ENCODE measurements around the gene LSS. TPM values are rescaled to one million over a fixed set of nuclear protein-coding genes. Genes with fewer than 3 reads are reported as not detected.
"Not testable (repeated sequence)": the region's sequence is repeated elsewhere in the genome, so short reads cannot be mapped to it uniquely, and the experiment has no call there.

The LSS gene
- total and polyA plus RNA-seq, 8 donors: 16.1 to 34.1 (median 25.2) TPM

GRCh38 chr21:46226146-46226545 is 2.4 kb downstream of the LSS start:
- no peak overlapping the region for H3K4me3 ChIP-seq

GRCh38 chr21:46223661-46224060 is 4.9 kb downstream of the LSS start:
- H3K9me3 ChIP-seq; DNase-seq; ATAC-seq; H3K27ac ChIP-seq; H3K4me3 ChIP-seq; FAIRE-seq; intact Hi-C loops (cut with DNase I); H3K27me3 ChIP-seq; H3K36me3 ChIP-seq: not testable (repeated sequence)
- peaks cover 6 to 17% (median 7%) of the 10 kb centered on the region in 3 donors for H3K4me1 ChIP-seq
- 92 to 93% methylated on average over 17 to 18 of the region's 18 CpGs for WGBS, 2 donors

More at GRCh38 chr21:46226146-46226545, 2.4 kb downstream of the LSS start:
- Histone ChIP-seq H3K9me3 (no peaks in the 10 kb centered on the region), H3K27ac (no peak overlapping the region), H3K27me3 (no peaks in the 10 kb centered on the region), H3K36me3 (peaks cover 0 to 5% (median 0%) of the 10 kb centered on the region in 3 donors), H3K4me1 (peaks cover 6 to 17% (median 7%) of the 10 kb centered on the region in 3 donors)
- FAIRE-seq (no peak), DNase-seq (no peak), ATAC-seq (no peak)
- 97 to 100% methylated on average over 1 of the region's 1 CpG for WGBS, 2 donors
- intact Hi-C loops (cut with DNase I): no loop called here
- no peak for TF ChIP-seq CTCF (IDR thresholded peaks at IDR 0.05)

GRCh38 chr21:46223217-46223616 is 5.4 kb downstream of the LSS start:
- no peak for FAIRE-seq
- peaks cover 6 to 17% (median 7%) of the 10 kb centered on the region in 3 donors for H3K4me1 ChIP-seq

GRCh38 chr21:46222436-46223116 is 6.0 kb downstream of the LSS start:
- intact Hi-C loops (cut with DNase I): no loop called here
- Histone ChIP-seq H3K9me3 (no peaks in the 10 kb centered on the region), H3K36me3 (peaks cover 0 to 5% (median 0%) of the 10 kb centered on the region in 3 donors), H3K4me3 (no peak overlapping the region), H3K27ac (no peak overlapping the region), H3K27me3 (no peaks in the 10 kb centered on the region), H3K4me1 (peaks cover 6 to 14% (median 7%) of the 10 kb centered on the region in 3 donors)
- WGBS, 2 donors: 54 to 61% methylated on average over 11 of the region's 11 CpGs
- FAIRE-seq (no peak), ATAC-seq (peak in 2 of 4 donors; percentile 5 to 6), DNase-seq (peak in 1 of 6 donors; percentile 24)
- no peak for TF ChIP-seq CTCF (IDR thresholded peaks at IDR 0.05)

More at GRCh38 chr21:46223217-46223616, 5.4 kb downstream of the LSS start:
- H3K4me3 ChIP-seq: no peak overlapping the region
- H3K27me3 ChIP-seq: no peaks in the 10 kb centered on the region
- no peak for ATAC-seq
- no peaks in the 10 kb centered on the region for H3K9me3 ChIP-seq
- intact Hi-C loops (cut with DNase I): no loop called here
- WGBS, 2 donors: 87 to 91% methylated on average over 7 of the region's 7 CpGs
- H3K36me3 ChIP-seq: peaks cover 0 to 5% (median 0%) of the 10 kb centered on the region in 3 donors
- TF ChIP-seq CTCF (IDR thresholded peaks at IDR 0.05): no peak
- DNase-seq: no peak
- H3K27ac ChIP-seq: no peak overlapping the region

GRCh38 chr21:46221664-46222435 is 6.7 kb downstream of the LSS start:
- WGBS, 2 donors: 65 to 72% methylated on average over 16 of the region's 16 CpGs
- H3K27me3 ChIP-seq: no peaks in the 10 kb centered on the region
- DNase-seq (peak in 1 of 6 donors; percentile 23), ATAC-seq (peak in 3 of 4 donors; percentile 33 to 65 (median 55)), FAIRE-seq (no peak)
- no peak overlapping the region for H3K4me3 ChIP-seq
- H3K36me3 ChIP-seq: peaks cover 0 to 5% (median 0%) of the 10 kb centered on the region in 3 donors
- peaks cover under 1 to 8% (median 2%) of the 10 kb centered on the region in 3 donors for H3K4me1 ChIP-seq
- H3K9me3 ChIP-seq: no peaks in the 10 kb centered on the region
- H3K27ac ChIP-seq: no peak overlapping the region
- intact Hi-C loops (cut with DNase I): no loop called here
- TF ChIP-seq CTCF (IDR thresholded peaks at IDR 0.05): no peak

Measured in pancreas (tissue), 10 donors.